ENCODE measurements around the gene GALNT18. TPM values are rescaled to one million over a fixed set of nuclear protein-coding genes. Genes with fewer than 3 reads are reported as not detected.

The GALNT18 gene
- polyA plus RNA-seq, 1 donor (not counting 4 experiments of a cell fraction or from before 2014, with no cell fraction given), result 27.2 TPM

DNA sequence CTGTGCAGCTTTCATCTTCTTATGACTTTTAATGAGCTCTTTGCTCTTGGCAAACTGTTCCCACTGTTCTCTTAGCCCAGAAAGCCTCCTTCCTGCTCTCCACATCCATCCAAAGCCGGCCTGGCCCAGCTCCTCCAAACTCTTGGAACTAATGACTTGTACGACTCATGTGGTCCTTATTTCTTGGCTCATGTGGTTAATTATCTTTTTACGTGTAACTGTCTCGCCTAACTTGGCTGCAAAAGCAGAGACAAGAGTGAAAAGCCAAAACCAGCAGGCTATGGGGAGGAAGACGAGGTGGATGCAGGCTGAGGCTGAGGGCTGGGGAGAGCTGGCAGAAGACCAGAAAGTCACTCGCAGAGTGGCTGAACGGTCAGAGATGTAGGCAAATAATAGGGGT lies 274.2 kb downstream of the GALNT18 start:
- H3K27me3 ChIP-seq (ENCODE audit: control insufficient read depth, extremely low read depth, insufficient read depth, low read length), result no peaks in the 10 kb centered on the region
- H3K4me3 ChIP-seq (ENCODE audit: control insufficient read depth in 2 of 3, extremely low read depth in 1 of 3, insufficient read depth in 2 of 3, low read depth in 1 of 3, low read length in 3 of 3), result no peak overlapping the region
- no peaks in the 10 kb centered on the region for H3K4me1 ChIP-seq (ENCODE audit: control insufficient read depth, extremely low read depth, insufficient read depth, low read length)
- H3K79me2 ChIP-seq (ENCODE audit: control insufficient read depth, insufficient read depth, low read length), result no peaks in the 10 kb centered on the region
- TF ChIP-seq, protein P1, sequence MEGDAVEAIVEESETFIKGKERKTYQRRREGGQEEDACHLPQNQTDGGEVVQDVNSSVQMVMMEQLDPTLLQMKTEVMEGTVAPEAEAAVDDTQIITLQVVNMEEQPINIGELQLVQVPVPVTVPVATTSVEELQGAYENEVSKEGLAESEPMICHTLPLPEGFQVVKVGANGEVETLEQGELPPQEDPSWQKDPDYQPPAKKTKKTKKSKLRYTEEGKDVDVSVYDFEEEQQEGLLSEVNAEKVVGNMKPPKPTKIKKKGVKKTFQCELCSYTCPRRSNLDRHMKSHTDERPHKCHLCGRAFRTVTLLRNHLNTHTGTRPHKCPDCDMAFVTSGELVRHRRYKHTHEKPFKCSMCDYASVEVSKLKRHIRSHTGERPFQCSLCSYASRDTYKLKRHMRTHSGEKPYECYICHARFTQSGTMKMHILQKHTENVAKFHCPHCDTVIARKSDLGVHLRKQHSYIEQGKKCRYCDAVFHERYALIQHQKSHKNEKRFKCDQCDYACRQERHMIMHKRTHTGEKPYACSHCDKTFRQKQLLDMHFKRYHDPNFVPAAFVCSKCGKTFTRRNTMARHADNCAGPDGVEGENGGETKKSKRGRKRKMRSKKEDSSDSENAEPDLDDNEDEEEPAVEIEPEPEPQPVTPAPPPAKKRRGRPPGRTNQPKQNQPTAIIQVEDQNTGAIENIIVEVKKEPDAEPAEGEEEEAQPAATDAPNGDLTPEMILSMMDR (optimal IDR thresholded peaks at IDR 0.05 in 1 of 3, IDR thresholded peaks at IDR 0.05 in 1 of 3, conservative IDR thresholded peaks at IDR 0.05 in 1 of 3; ENCODE audit: extremely low read depth in 1 of 3, insufficient read depth in 2 of 3, low read length in 3 of 3), result no peak
- no peak for TF ChIP-seq EZH2 (IDR thresholded peaks at IDR 0.05; ENCODE audit: low read length)
- H3K9ac ChIP-seq (ENCODE audit: control insufficient read depth, extremely low read depth, insufficient read depth, low read length), result no peak overlapping the region
- no peaks in the 10 kb centered on the region for H3K9me3 ChIP-seq (ENCODE audit: control insufficient read depth, low read depth, low read length)
- DNase-seq (ENCODE audit: low read depth, low spot score) (no peak), FAIRE-seq (no peak)
- no peaks in the 10 kb centered on the region for H3K9me1 ChIP-seq (ENCODE audit: control insufficient read depth, extremely low read depth, insufficient read depth, low read length)
- no peak overlapping the region for H2AFZ ChIP-seq (ENCODE audit: control insufficient read depth, low read length)
- no peak overlapping the region for H3K27ac ChIP-seq (ENCODE audit: control insufficient read depth, insufficient read depth, low read length)
- H4K20me1 ChIP-seq (ENCODE audit: control insufficient read depth, extremely low read depth, insufficient read depth, low read length), result no peaks in the 10 kb centered on the region
- no peak overlapping the region for H3K4me2 ChIP-seq (ENCODE audit: control insufficient read depth, extremely low read depth, insufficient read depth, low read depth, low read length)
- dilution Hi-C loops (cut with MboI; ENCODE audit: extremely low pct_ligation_motif_present, low sequenced_read_pairs), result no loop called here
- no peaks in the 10 kb centered on the region for H3K36me3 ChIP-seq (ENCODE audit: control insufficient read depth in 2 of 2, extremely low read depth in 1 of 2, insufficient read depth in 2 of 2, low read length in 2 of 2)

DNA sequence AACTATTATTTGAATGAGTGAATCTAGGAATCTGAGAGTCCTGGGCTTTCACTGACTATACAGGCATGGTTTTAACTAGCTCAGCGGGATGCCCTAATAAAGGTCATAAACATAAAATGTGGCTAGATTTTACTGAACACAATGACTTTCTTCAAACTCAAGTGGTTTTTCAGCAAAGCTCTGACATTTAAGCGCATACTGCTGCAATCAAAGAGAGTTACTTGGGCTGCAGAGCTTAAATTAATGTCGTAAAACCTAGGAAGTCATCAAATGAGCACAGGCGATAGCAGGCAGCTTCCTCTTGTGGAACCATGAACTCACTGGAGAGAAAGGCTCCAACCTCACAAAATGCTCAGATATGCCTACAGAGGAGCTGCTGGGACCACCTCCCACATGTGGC lies 275.5 kb downstream of the GALNT18 start:
- H3K4me2 ChIP-seq (ENCODE audit: control insufficient read depth, extremely low read depth, insufficient read depth, low read depth, low read length), result no peak overlapping the region
- no peak for TF ChIP-seq EZH2 (IDR thresholded peaks at IDR 0.05; ENCODE audit: low read length)
- TF ChIP-seq, protein P1 (optimal IDR thresholded peaks at IDR 0.05 in 1 of 3, IDR thresholded peaks at IDR 0.05 in 1 of 3, conservative IDR thresholded peaks at IDR 0.05 in 1 of 3; ENCODE audit: extremely low read depth in 1 of 3, insufficient read depth in 2 of 3, low read length in 3 of 3), result no peak
- no peaks in the 10 kb centered on the region for H3K79me2 ChIP-seq (ENCODE audit: control insufficient read depth, insufficient read depth, low read length)
- no peak overlapping the region for H3K4me3 ChIP-seq (ENCODE audit: control insufficient read depth in 2 of 3, extremely low read depth in 1 of 3, insufficient read depth in 2 of 3, low read depth in 1 of 3, low read length in 3 of 3)
- H3K4me1 ChIP-seq (ENCODE audit: control insufficient read depth, extremely low read depth, insufficient read depth, low read length), result no peaks in the 10 kb centered on the region
- dilution Hi-C loops (cut with MboI; ENCODE audit: extremely low pct_ligation_motif_present, low sequenced_read_pairs), result no loop called here
- FAIRE-seq (no peak), DNase-seq (ENCODE audit: low read depth, low spot score) (no peak)
- H3K36me3 ChIP-seq (ENCODE audit: control insufficient read depth in 2 of 2, extremely low read depth in 1 of 2, insufficient read depth in 2 of 2, low read length in 2 of 2), result no peaks in the 10 kb centered on the region
- no peak overlapping the region for H2AFZ ChIP-seq (ENCODE audit: control insufficient read depth, low read length)
- H3K9me3 ChIP-seq (ENCODE audit: control insufficient read depth, low read depth, low read length), result no peaks in the 10 kb centered on the region
- H3K9ac ChIP-seq (ENCODE audit: control insufficient read depth, extremely low read depth, insufficient read depth, low read length), result no peak overlapping the region
- no peaks in the 10 kb centered on the region for H3K9me1 ChIP-seq (ENCODE audit: control insufficient read depth, extremely low read depth, insufficient read depth, low read length)
- H3K27ac ChIP-seq (ENCODE audit: control insufficient read depth, insufficient read depth, low read length), result no peak overlapping the region
- no peaks in the 10 kb centered on the region for H3K27me3 ChIP-seq (ENCODE audit: control insufficient read depth, extremely low read depth, insufficient read depth, low read length)
- no peaks in the 10 kb centered on the region for H4K20me1 ChIP-seq (ENCODE audit: control insufficient read depth, extremely low read depth, insufficient read depth, low read length)

Data from keratinocyte (primary cell).